K562 (cell line): ENCODE results near the gene UNC5C. TPM values are rescaled to one million over a fixed set of nuclear protein-coding genes. Genes with fewer than 3 reads are reported as not detected.

Experiments
- ATAC-seq: fragments of 200-7000 bp; cut with Tn5 transposase; 3 replicates; pipeline ENCODE4 v1.9.1; 2020; ENCODE audit warnings: moderate library complexity
- BruUV-seq: library from RNA; stranded (reverse); fragments of 400-500 nt; replicated peaks from 2 replicates; lab custom pipeline; 2021; lab: Mats Ljungman, UMichigan
- CTCF ChIA-PET: fragments of 300-600 bp; formaldehyde crosslinking; extraction: SDS; loops from one replicate; lab custom pipeline; 2021; ENCODE audit warnings: low intra/inter-chr PET ratio; lab: Yijun Ruan, JAX
- POLR2A ChIA-PET: fragments of 300-600, 350-650 bp; sonication (Branson Sonifier 250); formaldehyde crosslinking; extraction: SDS; loops from one replicate; lab custom pipeline; 2021; ENCODE audit warnings: antibody characterized with exemption, inconsistent platforms; lab: Yijun Ruan, JAX
- DNase-seq, 4 experiments: peaks; one replicate each; pipeline versions ENCODE4 v3.0.0 to v3.0.0-alpha.2; 2011 to 2018; ENCODE audit warnings: low spot score in 3 of 4, mixed read lengths in 3 of 4; ENCODE audit errors: extremely low read depth in 1 of 4
- FAIRE-seq: peaks from 2 replicates; lab custom pipeline; 2011; peaks lifted over from hg19 to GRCh38; lab: Jason Lieb, UNC
- H2AFZ ChIP-seq: 2 replicates; pipeline ENCODE4 v1.6.0; 2011; ENCODE audit warnings: low read depth, low read length, control low read depth, inconsistent platforms
- H3K27ac ChIP-seq: fragments of 200-600 bp; 3 replicates; pipeline ENCODE4 v1.8.0; 2011; ENCODE audit warnings: low read depth, mild to moderate bottlenecking, control low read depth, inconsistent platforms, low read length, moderate library complexity, mixed read lengths; ENCODE audit errors: extremely low read depth
- H3K27me3 ChIP-seq, 2 experiments: fragments of 300-600 bp in 1 of 2; 2 replicates in 1 of 2; 3 replicates in 1 of 2; pipeline versions ENCODE4 v1.6.0 to v1.8.0; 2011; ENCODE audit warnings: inconsistent platforms in 2 of 2, low read length in 2 of 2, mild to moderate bottlenecking in 1 of 2, mixed read lengths in 1 of 2, moderate library complexity in 1 of 2; ENCODE audit not compliant: control insufficient read depth in 2 of 2, insufficient read depth in 2 of 2
- H3K36me3 ChIP-seq: fragments of 300-600 bp; 3 replicates; pipeline ENCODE4 v1.8.0; 2011; ENCODE audit warnings: mild to moderate bottlenecking, low read length, inconsistent platforms; ENCODE audit not compliant: control insufficient read depth, insufficient read depth
- H3K4me1 ChIP-seq, 2 experiments: fragments of 200-600 bp in 1 of 2; replicated peaks in 1 of 2; 2 replicates in 1 of 2; 3 replicates in 1 of 2; pipeline versions ENCODE4 v1.5.1 to v1.8.0; 2011; ENCODE audit warnings: inconsistent platforms in 2 of 2, low read length in 2 of 2, mild to moderate bottlenecking in 1 of 2, mixed read lengths in 1 of 2, moderate library complexity in 1 of 2; ENCODE audit not compliant: control insufficient read depth in 2 of 2, insufficient read depth in 2 of 2
- H3K4me2 ChIP-seq: 2 replicates; pipeline ENCODE4 v1.6.1; 2011; ENCODE audit warnings: low read length, control low read depth, inconsistent platforms, mixed read lengths; ENCODE audit not compliant: insufficient read depth
- H3K4me3 ChIP-seq: fragments of 200-600 bp; sonication (generic), shearing (Covaris generic); 2 replicates; pipeline ENCODE4 v1.5.1; 2016; ENCODE audit warnings: control low read depth, inconsistent platforms
- H3K79me2 ChIP-seq: fragments of 200-600 bp; 3 replicates; pipeline ENCODE4 v1.8.0; 2011; ENCODE audit warnings: low read length, inconsistent platforms; ENCODE audit not compliant: control insufficient read depth, insufficient read depth
- H3K9ac ChIP-seq, 2 experiments: 2 replicates each; pipeline versions ENCODE4 v1.6.0 to v1.6.1; 2011; ENCODE audit warnings: low read depth in 2 of 2, low read length in 2 of 2, control low read depth in 1 of 2, inconsistent platforms in 1 of 2, mild to moderate bottlenecking in 1 of 2, mixed read lengths in 1 of 2; ENCODE audit not compliant: insufficient read depth in 1 of 2
- H3K9me1 ChIP-seq: one replicate; pipeline ENCODE4 v1.6.0; 2011; ENCODE audit warnings: inconsistent platforms, mild to moderate bottlenecking, low read length, moderate library complexity; ENCODE audit not compliant: control insufficient read depth, insufficient read depth
- H3K9me3 ChIP-seq: replicated peaks from 2 replicates; pipeline ENCODE4 v1.5.1; 2011; ENCODE audit warnings: low read depth, low read length, inconsistent platforms; ENCODE audit not compliant: control insufficient read depth, insufficient read depth
- H4K20me1 ChIP-seq: replicated peaks from 2 replicates; pipeline ENCODE4 v1.6.1; 2011; ENCODE audit warnings: low read length, inconsistent platforms, mixed read lengths; ENCODE audit not compliant: control insufficient read depth, insufficient read depth
- FOXM1 ChIP-seq, 2 experiments: fragments of 450-650 bp in 1 of 2; sonication (generic) in 1 of 2; formaldehyde crosslinking in 1 of 2; IDR thresholded peaks; 2 replicates each; pipeline versions ENCODE4 v1.6.1 to v1.9.0; 2017 to 2022; ENCODE audit warnings: low read depth in 2 of 2, mild to moderate bottlenecking in 2 of 2, missing genetic modification reagents in 1 of 2, moderate library complexity in 1 of 2
- ILK ChIP-seq: fragments of 450-650 bp; IDR thresholded peaks from 2 replicates; pipeline ENCODE4 v1.6.1; 2016; ENCODE audit warnings: missing genetic modification characterization, low read depth, mild to moderate bottlenecking, missing compliant biosample characterization, moderate library complexity, borderline replicate concordance
- RBM14 ChIP-seq: fragments of 200-400 bp; formaldehyde crosslinking; IDR thresholded peaks from 2 replicates; pipeline ENCODE4 v1.6.1; 2018; ENCODE audit warnings: low read depth, mild to moderate bottlenecking, low read length, moderate library complexity, borderline replicate concordance; ENCODE audit not compliant: insufficient read depth
- TGIF2 ChIP-seq: sonication (generic); formaldehyde crosslinking; IDR thresholded peaks from 2 replicates; pipeline ENCODE4 v1.8.1; 2022; ENCODE audit warnings: mild to moderate bottlenecking, missing genetic modification reagents, moderate library complexity
- ZBED1 ChIP-seq: IDR thresholded peaks from 2 replicates; pipeline ENCODE4 v1.6.1; 2014
- ZNF395 ChIP-seq: fragments of 200-800 bp; sonication (Bioruptor generic); IDR thresholded peaks from 2 replicates; pipeline ENCODE4 v1.6.1; 2017; ENCODE audit warnings: missing genetic modification characterization, missing compliant biosample characterization
- WGBS: fragments of 100-300 bp; shearing (Covaris generic); methylation state at CpG from one replicate; pipeline ENCODE4 v1.1.6; 2016; ENCODE audit warnings: low coverage, mixed read lengths; ENCODE audit not compliant: insufficient coverage; ENCODE audit errors: missing lambda C conversion rate; 5-methylcytosine and 5-hydroxymethylcytosine counted together
- in situ Hi-C: fragments of 300-500 bp; cut with MboI; formaldehyde crosslinking; loops from 4 replicates; pipeline ENCODE4 v1.15.0; 2018; ENCODE audit warnings: inconsistent platforms, mixed read lengths
- intact Hi-C: fragments of 100-400 bp; cut with micrococcal nuclease; formaldehyde crosslinking; loops from 2 replicates; pipeline ENCODE4 v1.14.2; 2022
- polyA plus RNA-seq, 8 experiments: library from polyadenylated mRNA; depleted of rRNA in 4 of 8; stranded (reverse) in 5 of 8; unstranded in 3 of 8; fragments of >200 nt; fragmentation: Nextera tagmentation in 2 of 8; fragmentation: Illumina TruSeq in 1 of 8; extraction: Ambion mirVana in 2 of 8; extraction: Trizol in 1 of 8; gene quantifications; 2 replicates each; pipeline versions ENCODE4 v1.2.1 to v1.2.3, GENCODE V29; 2011 to 2014; ENCODE audit warnings: inconsistent platforms in 1 of 8, missing spikeins in 1 of 8
- total RNA-seq, 7 experiments: library from RNA; depleted of rRNA in 6 of 7; stranded (reverse); fragments of >200 nt in 6 of 7; fragmentation: Illumina TruSeq in 2 of 7; extraction: Trizol in 2 of 7; gene quantifications; 2 replicates each; pipeline versions ENCODE4 v1.2.1 to v1.2.3, GENCODE V29; 2011 to 2021; ENCODE audit warnings: low replicate concordance in 1 of 7

Gene UNC5C
- total and polyA plus RNA-seq, 9 of the 15 experiments (the other 6 are each of a cell fraction or from before 2014, with no cell fraction given) = under 0.01 to 0.10 (median 0.03) TPM; not detected in 1

GRCh38 chr4:95549246-95550114, 707 bp upstream of the UNC5C start:
- TF ChIP-seq ZBED1 (no peak), TGIF2 (CRISPR knock-in tag) (no peak), RBM14 (no peak), ILK (tag) (no peak), FOXM1 (IDR thresholded peaks at IDR 0.05; ENCODE audit: low read depth) (no peak), FOXM1 (CRISPR knock-in tag; IDR thresholded peaks at IDR 0.05; ENCODE audit: low read depth) (no peak), ZNF395 (CRISPR knock-in tag) (no peak)
- in situ Hi-C loops = no loop called here
- no peak overlapping the region for H3K4me2 ChIP-seq

More at GRCh38 chr4:95549246-95550114, 707 bp upstream of the UNC5C start:
- no peak overlapping the region for H2AFZ ChIP-seq
- H3K27me3 ChIP-seq = peaks cover 8 to 26% of the 10 kb centered on the region in 2 experiments; a peak in 4 of 5 replicates
- no peak overlapping the region for H3K4me3 ChIP-seq
- DNase-seq = no peak
- ChIA-PET POLR2A (no interaction called here), CTCF (no interaction called here)
- no peaks in the 10 kb centered on the region for H3K9me3 ChIP-seq
- H3K36me3 ChIP-seq = no peaks in the 10 kb centered on the region
- ATAC-seq = peak; percentile 40; the same call in 2 of the 3 replicates
- WGBS = under 1% methylated on average over 33 of the region's 64 CpGs
- H3K79me2 ChIP-seq = no peaks in the 10 kb centered on the region
- no TSS peak for BruUV-seq
- no peaks in the 10 kb centered on the region for H4K20me1 ChIP-seq
- no peak for FAIRE-seq
- no peaks in the 10 kb centered on the region for H3K9me1 ChIP-seq
- H3K27ac ChIP-seq = no peak overlapping the region
- peaks cover 0 to 12% of the 10 kb centered on the region in 2 experiments; a peak in 2 of 5 replicates for H3K4me1 ChIP-seq
- intact Hi-C loops = no loop called here
- H3K9ac ChIP-seq = no peak overlapping the region; a peak in 1 of 4 replicates
